Stomach (tissue), 4 donors: ENCODE results near the gene CEP164.
"Not testable (repeated sequence)": the region's sequence is repeated elsewhere in the genome, so short reads cannot be mapped to it uniquely, and the experiment has no call there.

Source experiments
- CTCF ChIP-seq, 7 experiments: fragments of 450-650 bp in 4 of 7; fragments of 200-600 bp in 3 of 7; sonication (generic) in 3 of 7; IDR thresholded peaks; one replicate each; pipeline ENCODE4 v1.5.1; 2016 to 2019; ENCODE audit warnings: antibody characterized with exemption in 7 of 7, control low read depth in 2 of 7, mild to moderate bottlenecking in 1 of 7
- POLR2A ChIP-seq, 4 donors: fragments of 450-650 bp; IDR thresholded peaks; one replicate each; pipeline ENCODE4 v1.6.1; 2016; ENCODE audit warnings: antibody characterized with exemption in 4 of 4, control low read depth in 2 of 4, mild to moderate bottlenecking in 1 of 4, moderate library complexity in 1 of 4
- POLR2AphosphoS5 ChIP-seq, 3 donors: sonication (generic); formaldehyde crosslinking; IDR thresholded peaks; one replicate each; pipeline ENCODE4 v1.6.1; 2016; ENCODE audit warnings: antibody characterized with exemption in 3 of 3

GRCh38 chr11:117456721-117457029 is 129.0 kb downstream of the CEP164 start:
- not testable (repeated sequence) for TF ChIP-seq CTCF, POLR2AphosphoS5, POLR2A (IDR thresholded peaks at IDR 0.05)
